Ascending aorta (tissue), 2 donors: ENCODE data around the gene SIRT7. TPM values are rescaled to one million over a fixed set of nuclear protein-coding genes. Genes with fewer than 3 reads are reported as not detected.

ENCODE experiments used
- DNase-seq, 2 donors: peaks; one replicate each; pipeline ENCODE4 v3.0.0-alpha.2; 2019; ENCODE audit warnings: low spot score in 2 of 2
- H3K27ac ChIP-seq, 2 donors: fragments of 200-600 bp; sonication (generic); one replicate each; pipeline ENCODE4 v1.5.1; 2016 to 2017; ENCODE audit warnings: mild to moderate bottlenecking in 1 of 2
- H3K27me3 ChIP-seq: fragments of 200-600 bp; sonication (generic); one replicate; pipeline ENCODE4 v1.5.1; 2017
- H3K36me3 ChIP-seq, 2 donors: fragments of 200-600 bp; sonication (generic); one replicate each; pipeline ENCODE4 v1.5.1; 2016
- H3K4me1 ChIP-seq, 2 donors: fragments of 200-600 bp; sonication (generic); one replicate each; pipeline ENCODE4 v1.5.1; 2016 to 2017; ENCODE audit warnings: mild to moderate bottlenecking in 1 of 2
- H3K4me3 ChIP-seq, 2 donors: fragments of 200-600 bp; sonication (generic); one replicate each; pipeline ENCODE4 v1.5.1; 2016 to 2017; ENCODE audit warnings: mild to moderate bottlenecking in 1 of 2
- H3K9me3 ChIP-seq, 2 donors: fragments of 200-600 bp; sonication (generic); one replicate each; pipeline ENCODE4 v1.5.1; 2016
- intact Hi-C: fragments of 100-400 bp; cut with DNase I; formaldehyde crosslinking; loops from one replicate; pipeline ENCODE4 v1.15.1; 2023
- total RNA-seq: library from RNA; depleted of rRNA; stranded (reverse); fragments of >200 nt; gene quantifications from one replicate; pipeline ENCODE4 v1.1.0, GENCODE V29; 2016
- TF ChIP-seq, protein P1 (sequence below), 3 experiments: fragments of 200-600 bp in 2 of 3; fragments of 450-650 bp in 1 of 3; sonication (generic) in 2 of 3; IDR thresholded peaks; one replicate each; pipeline ENCODE4 v1.5.1; 2016 to 2019; ENCODE audit warnings: antibody characterized with exemption in 3 of 3, mild to moderate bottlenecking in 1 of 3, moderate library complexity in 1 of 3

SIRT7 gene
- total RNA-seq, 1 donor from 2014 or later, result 32.6 TPM

DNA sequence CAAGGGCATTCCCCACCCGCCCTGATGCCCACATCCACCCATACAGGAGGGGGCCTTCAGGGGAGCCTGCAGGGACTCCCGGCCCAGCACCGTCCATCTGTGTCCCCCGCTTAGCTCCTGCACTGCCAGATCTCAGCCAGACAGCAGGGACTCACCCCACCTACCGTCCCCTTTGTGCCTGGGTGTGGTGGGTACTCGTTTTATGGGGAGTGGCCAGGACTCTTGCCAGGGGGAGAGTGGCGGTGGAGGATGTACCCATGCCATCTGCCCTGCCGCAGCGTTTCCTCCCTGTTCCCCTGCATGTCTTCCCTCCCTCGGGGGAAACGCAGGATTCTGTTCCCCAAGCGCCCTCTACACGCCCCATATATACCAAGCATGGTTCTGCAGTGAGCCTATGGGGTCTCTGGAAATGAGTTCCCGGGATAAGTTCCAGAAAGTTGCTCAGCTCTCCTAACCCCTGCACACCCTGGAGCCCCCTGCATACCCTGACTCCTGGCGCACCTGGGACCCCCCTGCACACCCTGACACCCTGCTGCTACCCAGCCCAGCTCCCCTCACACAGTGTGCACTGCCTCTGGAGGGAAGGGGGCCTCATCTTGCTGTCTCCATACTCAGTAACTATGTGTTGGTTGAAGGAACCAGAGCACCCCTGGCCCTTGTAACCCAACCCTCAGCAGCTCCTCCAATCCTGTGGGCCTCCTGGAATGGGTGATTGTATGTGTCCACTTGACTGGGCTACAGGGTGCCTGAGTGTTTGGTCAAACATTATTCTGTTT, 13.8 kb upstream of the SIRT7 start:
- H3K9me3 ChIP-seq, result no peaks in the 10 kb centered on the region
- intact Hi-C loops, result no loop called here
- H3K4me1 ChIP-seq, result peaks cover 6 to 10% of the 10 kb centered on the region in 2 donors
- DNase-seq, result no peak
- H3K4me3 ChIP-seq, result no peak overlapping the region
- no peak overlapping the region for H3K27ac ChIP-seq
- no peaks in the 10 kb centered on the region for H3K36me3 ChIP-seq
- TF ChIP-seq, protein P1, sequence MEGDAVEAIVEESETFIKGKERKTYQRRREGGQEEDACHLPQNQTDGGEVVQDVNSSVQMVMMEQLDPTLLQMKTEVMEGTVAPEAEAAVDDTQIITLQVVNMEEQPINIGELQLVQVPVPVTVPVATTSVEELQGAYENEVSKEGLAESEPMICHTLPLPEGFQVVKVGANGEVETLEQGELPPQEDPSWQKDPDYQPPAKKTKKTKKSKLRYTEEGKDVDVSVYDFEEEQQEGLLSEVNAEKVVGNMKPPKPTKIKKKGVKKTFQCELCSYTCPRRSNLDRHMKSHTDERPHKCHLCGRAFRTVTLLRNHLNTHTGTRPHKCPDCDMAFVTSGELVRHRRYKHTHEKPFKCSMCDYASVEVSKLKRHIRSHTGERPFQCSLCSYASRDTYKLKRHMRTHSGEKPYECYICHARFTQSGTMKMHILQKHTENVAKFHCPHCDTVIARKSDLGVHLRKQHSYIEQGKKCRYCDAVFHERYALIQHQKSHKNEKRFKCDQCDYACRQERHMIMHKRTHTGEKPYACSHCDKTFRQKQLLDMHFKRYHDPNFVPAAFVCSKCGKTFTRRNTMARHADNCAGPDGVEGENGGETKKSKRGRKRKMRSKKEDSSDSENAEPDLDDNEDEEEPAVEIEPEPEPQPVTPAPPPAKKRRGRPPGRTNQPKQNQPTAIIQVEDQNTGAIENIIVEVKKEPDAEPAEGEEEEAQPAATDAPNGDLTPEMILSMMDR (IDR thresholded peaks at IDR 0.05), result no peak
- no peaks in the 10 kb centered on the region for H3K27me3 ChIP-seq

DNA sequence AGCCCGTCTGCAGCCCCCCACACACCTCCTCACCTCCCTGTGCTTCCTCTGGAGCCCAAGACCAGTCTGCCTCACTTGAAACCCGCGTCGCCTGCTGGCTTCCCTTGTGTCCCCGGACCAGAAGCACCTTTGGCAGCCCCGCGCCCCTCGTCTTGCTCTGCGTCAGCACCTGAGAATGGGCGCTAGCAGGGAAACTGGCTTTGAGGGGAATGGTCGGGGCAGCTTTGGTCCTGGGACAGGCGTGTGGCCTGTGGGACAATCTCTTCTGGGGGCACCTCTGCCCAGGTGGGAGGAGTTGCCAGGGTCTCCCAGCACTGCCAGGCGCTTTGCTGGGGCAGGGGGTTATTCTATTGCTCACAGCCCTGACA, 13.2 kb upstream of the SIRT7 start:
- Histone ChIP-seq H3K27me3 (no peaks in the 10 kb centered on the region), H3K4me3 (no peak overlapping the region), H3K9me3 (no peaks in the 10 kb centered on the region), H3K36me3 (no peaks in the 10 kb centered on the region), H3K27ac (no peak overlapping the region), H3K4me1 (peaks cover 5 to 10% of the 10 kb centered on the region in 2 donors)
- TF ChIP-seq, protein P1 (IDR thresholded peaks at IDR 0.05), result no peak
- intact Hi-C loops, result no loop called here
- DNase-seq, result no peak

DNA sequence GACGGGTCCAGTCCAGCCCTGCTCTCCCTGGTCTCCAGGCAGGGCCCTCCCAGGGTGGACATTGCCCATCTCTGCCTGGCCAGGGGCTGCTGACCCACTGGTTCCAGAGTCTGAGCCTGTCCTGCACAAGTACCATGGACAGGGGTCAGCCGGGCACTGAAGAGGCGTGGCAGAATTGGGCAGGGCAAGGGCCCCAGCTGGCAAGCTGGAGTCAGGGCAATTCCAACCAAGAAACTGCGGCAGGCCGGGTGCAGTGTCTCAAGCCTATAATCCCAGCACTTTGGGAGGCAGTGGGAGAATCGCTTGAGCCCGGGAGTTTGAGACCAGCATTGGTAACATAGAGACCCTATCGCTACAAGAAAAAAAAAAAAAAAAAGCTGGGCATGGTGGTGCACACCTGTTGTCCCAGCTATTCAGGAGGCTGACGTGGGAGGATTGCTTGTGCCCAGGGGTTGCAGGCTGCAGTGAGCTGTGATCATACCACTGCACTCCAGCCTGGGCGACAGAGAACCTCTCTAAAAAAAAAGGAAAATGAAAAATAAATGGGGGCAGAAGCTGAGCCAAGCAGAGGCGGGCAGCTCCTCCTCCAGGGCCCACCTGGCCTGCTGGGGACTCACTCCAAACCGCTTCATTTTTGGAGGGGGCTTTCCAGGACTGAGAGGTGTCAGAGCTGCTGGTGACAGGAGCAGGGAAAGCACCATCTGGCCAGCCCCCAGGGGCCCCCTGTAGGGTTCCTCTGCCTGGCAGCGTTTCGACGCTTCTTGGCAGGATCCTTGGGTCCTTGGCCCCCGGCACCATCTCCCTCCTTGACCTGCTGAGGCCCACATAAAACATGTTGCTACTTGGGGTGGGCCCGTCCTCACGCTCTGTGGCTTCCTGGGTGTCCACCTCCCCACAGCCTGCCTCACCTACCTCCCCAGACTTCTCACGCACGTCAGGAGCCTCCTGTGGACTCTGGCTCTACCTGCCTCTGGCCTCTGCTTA, 12.5 kb upstream of the SIRT7 start:
- Histone ChIP-seq H3K4me3 (no peak overlapping the region), H3K27ac (no peak overlapping the region), H3K27me3 (no peaks in the 10 kb centered on the region), H3K4me1 (peaks cover 9 to 17% of the 10 kb centered on the region in 2 donors), H3K36me3 (no peaks in the 10 kb centered on the region), H3K9me3 (no peaks in the 10 kb centered on the region)
- TF ChIP-seq, protein P1 (IDR thresholded peaks at IDR 0.05), result no peak
- DNase-seq, result no peak
- intact Hi-C loops, result no loop called here

DNA sequence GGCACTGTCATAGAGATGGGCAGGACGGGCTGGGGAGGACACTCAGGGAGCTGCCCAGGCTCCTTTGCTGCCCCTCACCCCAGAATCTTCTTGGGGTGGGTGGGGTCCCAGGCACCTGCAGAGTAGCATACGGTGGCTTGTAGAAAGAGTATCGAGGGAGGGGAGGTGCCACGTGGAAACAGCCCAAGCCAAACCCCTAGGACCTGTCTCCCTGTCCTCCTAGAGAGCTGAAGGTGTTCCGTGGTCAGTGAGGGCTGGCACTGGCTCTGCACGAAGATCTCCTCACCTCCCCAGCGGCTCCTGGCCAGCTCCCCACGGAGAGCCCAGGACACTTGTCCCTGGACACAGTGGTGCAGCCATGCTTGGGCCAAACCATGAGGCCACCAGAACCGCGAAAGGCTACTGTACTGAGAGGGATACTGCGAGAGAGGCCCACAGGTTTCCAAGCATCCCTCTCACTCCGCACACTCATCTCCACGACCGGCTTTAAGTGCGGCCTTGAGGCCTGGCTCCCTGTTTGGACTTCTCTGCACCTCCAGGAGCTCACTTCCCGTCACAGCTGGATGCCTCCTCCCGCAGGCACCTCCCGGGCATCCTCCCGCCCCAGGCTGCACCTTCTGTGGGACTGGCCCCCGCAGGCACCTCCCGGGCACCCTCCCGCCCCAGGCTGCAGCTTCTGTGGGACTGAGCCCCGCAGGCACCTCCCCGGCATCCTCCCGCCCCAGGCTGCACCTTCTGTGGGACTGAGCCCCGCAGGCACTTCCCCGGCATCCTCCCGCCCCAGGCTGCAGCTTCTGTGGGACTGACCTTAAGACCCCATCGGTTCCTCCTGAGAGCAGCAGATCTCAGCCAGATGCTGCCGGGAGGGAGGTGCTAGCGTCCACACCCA, 11.5 kb upstream of the SIRT7 start:
- peaks cover 15 to 26% of the 10 kb centered on the region in 2 donors for H3K4me1 ChIP-seq
- no peaks in the 10 kb centered on the region for H3K27me3 ChIP-seq
- DNase-seq, result no peak
- no peaks in the 10 kb centered on the region for H3K36me3 ChIP-seq
- H3K4me3 ChIP-seq, result no peak overlapping the region
- no peak overlapping the region for H3K27ac ChIP-seq
- TF ChIP-seq, protein P1 (IDR thresholded peaks at IDR 0.05), result no peak
- H3K9me3 ChIP-seq, result no peaks in the 10 kb centered on the region
- intact Hi-C loops, result loop anchor here (5.0 kb wide), 2 partner anchors 57 to 168 kb away; partner anchors contain the start of genes ARHGDIA and FASN
